GM12875 (cell line): ENCODE results near the gene KIF6.
"Not testable (repeated sequence)": the region's sequence is repeated elsewhere in the genome, so short reads cannot be mapped to it uniquely, and the experiment has no call there.

Source experiments
- H3K4me3 ChIP-seq: one replicate; pipeline ENCODE4 v1.5.1; 2011; ENCODE audit warnings: low read depth, low read length, control low read depth
- TF ChIP-seq, protein P1 (sequence below): IDR thresholded peaks from 2 replicates; pipeline ENCODE4 v1.5.1; 2011; ENCODE audit warnings: low read depth, mild to moderate bottlenecking, control low read depth, inconsistent platforms, low read length, moderate library complexity, borderline replicate concordance; ENCODE audit not compliant: insufficient read depth

The KIF6 gene

DNA sequence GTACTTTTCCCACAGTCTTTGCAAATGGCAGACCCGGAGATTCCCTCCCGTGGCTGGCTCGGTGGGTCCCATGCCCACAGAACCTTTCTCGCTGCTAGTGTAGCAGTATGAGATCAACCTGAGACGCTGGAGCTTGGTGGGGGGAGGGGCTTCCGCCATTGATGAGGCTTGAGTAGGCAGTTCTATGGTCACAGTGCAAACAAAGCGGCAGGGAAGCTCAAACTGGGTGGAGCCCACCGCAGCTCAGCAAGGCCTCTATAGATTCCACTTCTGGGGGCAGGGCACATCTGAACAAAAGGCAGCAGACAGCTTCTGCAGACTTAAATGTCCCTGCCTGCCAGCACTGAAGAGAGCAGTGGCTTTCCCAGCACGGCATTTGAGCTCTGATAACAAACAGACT lies 216.7 kb downstream of the KIF6 start:
- no peak overlapping the region for H3K4me3 ChIP-seq
- TF ChIP-seq, protein P1, sequence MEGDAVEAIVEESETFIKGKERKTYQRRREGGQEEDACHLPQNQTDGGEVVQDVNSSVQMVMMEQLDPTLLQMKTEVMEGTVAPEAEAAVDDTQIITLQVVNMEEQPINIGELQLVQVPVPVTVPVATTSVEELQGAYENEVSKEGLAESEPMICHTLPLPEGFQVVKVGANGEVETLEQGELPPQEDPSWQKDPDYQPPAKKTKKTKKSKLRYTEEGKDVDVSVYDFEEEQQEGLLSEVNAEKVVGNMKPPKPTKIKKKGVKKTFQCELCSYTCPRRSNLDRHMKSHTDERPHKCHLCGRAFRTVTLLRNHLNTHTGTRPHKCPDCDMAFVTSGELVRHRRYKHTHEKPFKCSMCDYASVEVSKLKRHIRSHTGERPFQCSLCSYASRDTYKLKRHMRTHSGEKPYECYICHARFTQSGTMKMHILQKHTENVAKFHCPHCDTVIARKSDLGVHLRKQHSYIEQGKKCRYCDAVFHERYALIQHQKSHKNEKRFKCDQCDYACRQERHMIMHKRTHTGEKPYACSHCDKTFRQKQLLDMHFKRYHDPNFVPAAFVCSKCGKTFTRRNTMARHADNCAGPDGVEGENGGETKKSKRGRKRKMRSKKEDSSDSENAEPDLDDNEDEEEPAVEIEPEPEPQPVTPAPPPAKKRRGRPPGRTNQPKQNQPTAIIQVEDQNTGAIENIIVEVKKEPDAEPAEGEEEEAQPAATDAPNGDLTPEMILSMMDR, result no peak

- H3K4me3 ChIP-seq, result no peak overlapping the region
- TF ChIP-seq, protein P1, result no peak
Observed at GRCh38 chr6:39507331-39507998, 217.7 kb downstream of the KIF6 start.

GRCh38 chr6:39502362-39502955 lies 222.7 kb downstream of the KIF6 start:
- not testable (repeated sequence) for H3K4me3 ChIP-seq

DNA sequence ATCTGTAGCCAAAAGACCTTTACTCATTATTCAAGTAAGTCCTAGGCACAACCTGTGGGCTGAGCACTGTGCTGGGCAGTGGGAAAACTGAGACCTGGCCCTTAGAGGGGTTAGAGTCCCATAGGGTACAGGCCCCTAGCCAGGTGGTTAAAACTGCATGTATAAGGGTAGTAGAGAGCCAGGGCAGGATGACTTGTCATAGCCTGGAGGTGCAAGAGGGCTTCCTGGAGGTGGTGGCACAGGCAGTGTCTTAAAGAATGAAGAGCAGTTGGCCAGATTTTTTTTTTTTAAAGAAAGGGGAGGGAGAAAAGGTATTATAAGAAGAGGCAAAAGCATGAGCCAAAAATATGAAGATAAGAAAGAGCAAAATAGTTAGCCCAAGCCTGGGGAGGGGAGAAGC lies 226.2 kb downstream of the KIF6 start:
- no peak overlapping the region for H3K4me3 ChIP-seq
- TF ChIP-seq, protein P1, result no peak

DNA sequence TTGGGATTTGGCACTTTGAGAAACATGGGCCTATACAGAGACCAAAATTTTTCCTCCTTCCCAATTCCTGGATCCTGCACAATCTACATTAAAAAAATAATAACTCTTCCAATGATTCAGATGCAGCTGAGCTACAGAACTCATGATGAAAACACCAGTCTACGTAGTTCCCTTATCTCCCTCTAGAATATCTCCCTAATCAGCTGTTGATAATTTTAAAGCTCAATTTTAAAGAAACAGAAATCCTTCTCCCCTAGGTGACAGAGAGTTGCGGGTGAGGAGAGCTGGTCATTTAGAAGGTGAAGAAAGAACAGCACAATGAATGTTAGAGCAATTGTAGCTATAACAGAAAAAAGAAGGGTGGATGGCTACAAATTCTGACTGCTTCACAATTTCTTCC lies 227.1 kb downstream of the KIF6 start:
- H3K4me3 ChIP-seq, result no peak overlapping the region
- TF ChIP-seq, protein P1, result no peak

- TF ChIP-seq, protein P1, result no peak
- H3K4me3 ChIP-seq, result no peak overlapping the region
Observed at GRCh38 chr6:39496915-39497314, 228.3 kb downstream of the KIF6 start.

- TF ChIP-seq, protein P1, result no peak
- H3K4me3 ChIP-seq, result no peak overlapping the region
Observed at GRCh38 chr6:39496456-39496855, 228.8 kb downstream of the KIF6 start.
